Measurements from ENCODE around the gene JADE1.

- TF ChIP-seq ZFP3 (CRISPR knock-in tag; IDR thresholded peaks at IDR 0.05) (no peak), OSR1 (CRISPR knock-in tag; IDR thresholded peaks at IDR 0.05) (no peak), RARB (CRISPR knock-in tag; IDR thresholded peaks at IDR 0.05) (no peak)
These were observed 56.8 kb downstream of the JADE1 start for GRCh38 chr4:128866269-128866668.
